Pancreas (tissue), 10 donors: ENCODE measurements around the gene FARS2. TPM values are rescaled to one million over a fixed set of nuclear protein-coding genes. Genes with fewer than 3 reads are reported as not detected.

Source experiments
- ATAC-seq, 4 donors: fragments of 200-7000 bp; cut with Tn5 transposase; one replicate each; pipeline versions ENCODE4 v1.8.0 to v1.9.1; 2020; ENCODE audit warnings: mild to moderate bottlenecking in 4 of 4, moderate library complexity in 4 of 4
- DNase-seq, 6 donors: peaks; one replicate each; pipeline ENCODE4 v3.0.0-alpha.2; 2020
- FAIRE-seq: peaks from 2 replicates; lab custom pipeline; 2012; peaks lifted over from hg19 to GRCh38; lab: Jason Lieb, UNC
- H3K27ac ChIP-seq, 4 donors: fragments of 200-600 bp; sonication (generic); 1 replicate in 3 of 4; 2 replicates in 1 of 4; pipeline versions ENCODE4 v1.5.0 to v1.8.0; 2020
- H3K27me3 ChIP-seq, 4 donors: fragments of 200-600 bp; one replicate each; pipeline ENCODE4 v1.8.0; 2021
- H3K36me3 ChIP-seq, 3 donors: fragments of 200-600 bp; sonication (generic) in 1 of 3; one replicate each; pipeline versions ENCODE4 v1.5.0 to v1.8.0; 2020 to 2021
- H3K4me1 ChIP-seq, 3 donors: fragments of 200-600 bp; one replicate each; pipeline ENCODE4 v1.8.0; 2021
- H3K4me3 ChIP-seq, 4 donors: fragments of 200-600 bp; sonication (generic) in 2 of 4; one replicate each; pipeline versions ENCODE4 v1.5.0 to v1.8.0; 2020 to 2021
- H3K9me3 ChIP-seq, 4 donors: fragments of 200-600 bp; one replicate each; pipeline ENCODE4 v1.8.0; 2021
- WGBS, 2 donors: extraction: QIAGEN DNeasy Blood & Tissue Kit; methylation state at CpG; one replicate each; pipeline ENCODE4 v1.1.7; 2013; 5-methylcytosine and 5-hydroxymethylcytosine counted together
- intact Hi-C, 3 donors: fragments of 100-400 bp; cut with DNase I; formaldehyde crosslinking; loops; one replicate each; pipeline versions ENCODE4 v1.11.1 to v1.14.2; 2022
- polyA plus RNA-seq, 2 donors: library from polyadenylated mRNA; stranded (reverse); fragments of 200-250 nt; gene quantifications; one replicate each; pipeline ENCODE4 v1.2.3, GENCODE V29; 2013
- total RNA-seq, 6 donors: library from RNA; stranded (reverse); fragmentation: NEBNext Ultra II Directional in 4 of 6; extraction: Animal tissue kit (Norgen Biotek cat#: 25700) in 4 of 6; gene quantifications; one replicate each; pipeline versions ENCODE4 v1.2.1 to v1.2.4, GENCODE V29; 2021 to 2023
- TF ChIP-seq, protein P1 (sequence below), 4 donors: fragments of 200-600 bp; sonication (generic) in 3 of 4; IDR thresholded peaks; one replicate each; pipeline versions ENCODE4 v1.5.0 to v1.8.0; 2021; ENCODE audit warnings: antibody characterized with exemption in 4 of 4
- donor health status: healthy with polysubstance abuse.
- donor health status: DM: no; HTN: no; CAD: no; lungs with moderate emphysema.
- donor health status: DM: no; HTN: no; CAD: no.
- donor health status: control.
- donor health status: control.
- donor health status: Bipolar disorder and iron deficiency.
- donor health status: DM: yes; HTN: yes; CAD: no.
- donor health status: DM: no; HTN: no; CAD: no.
- donor health status: DM: no; HTN: no; CAD: no.
- donor health status: DM: yes; HTN: yes; CAD: no.

Gene FARS2
- total and polyA plus RNA-seq, 8 donors, result 4.1 to 10.3 (median 7.5) TPM

DNA sequence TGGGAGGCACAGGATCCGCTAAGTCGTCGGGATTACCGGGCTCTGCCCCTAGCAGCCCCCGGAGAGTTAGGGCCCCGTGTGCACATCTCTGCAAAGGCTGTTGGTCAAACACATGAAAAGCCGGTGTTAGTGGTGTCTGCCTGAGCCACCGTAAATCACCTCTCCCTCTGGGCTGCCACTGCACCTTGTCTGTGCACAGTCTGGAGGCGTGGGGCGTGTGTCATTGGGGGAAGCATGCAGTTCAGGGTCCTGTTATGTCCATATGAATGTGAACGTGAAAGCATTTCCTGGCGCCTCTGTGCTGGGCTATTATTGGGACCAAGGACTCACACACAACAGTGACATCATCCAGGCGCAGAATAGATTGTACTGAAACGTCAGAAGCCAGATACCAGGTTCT is 439.9 kb downstream of the FARS2 start:
- TF ChIP-seq, protein P1, sequence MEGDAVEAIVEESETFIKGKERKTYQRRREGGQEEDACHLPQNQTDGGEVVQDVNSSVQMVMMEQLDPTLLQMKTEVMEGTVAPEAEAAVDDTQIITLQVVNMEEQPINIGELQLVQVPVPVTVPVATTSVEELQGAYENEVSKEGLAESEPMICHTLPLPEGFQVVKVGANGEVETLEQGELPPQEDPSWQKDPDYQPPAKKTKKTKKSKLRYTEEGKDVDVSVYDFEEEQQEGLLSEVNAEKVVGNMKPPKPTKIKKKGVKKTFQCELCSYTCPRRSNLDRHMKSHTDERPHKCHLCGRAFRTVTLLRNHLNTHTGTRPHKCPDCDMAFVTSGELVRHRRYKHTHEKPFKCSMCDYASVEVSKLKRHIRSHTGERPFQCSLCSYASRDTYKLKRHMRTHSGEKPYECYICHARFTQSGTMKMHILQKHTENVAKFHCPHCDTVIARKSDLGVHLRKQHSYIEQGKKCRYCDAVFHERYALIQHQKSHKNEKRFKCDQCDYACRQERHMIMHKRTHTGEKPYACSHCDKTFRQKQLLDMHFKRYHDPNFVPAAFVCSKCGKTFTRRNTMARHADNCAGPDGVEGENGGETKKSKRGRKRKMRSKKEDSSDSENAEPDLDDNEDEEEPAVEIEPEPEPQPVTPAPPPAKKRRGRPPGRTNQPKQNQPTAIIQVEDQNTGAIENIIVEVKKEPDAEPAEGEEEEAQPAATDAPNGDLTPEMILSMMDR (IDR thresholded peaks at IDR 0.05), result no peak
- Histone ChIP-seq H3K9me3 (no peaks in the 10 kb centered on the region), H3K4me1 (no peaks in the 10 kb centered on the region), H3K4me3 (no peak overlapping the region), H3K36me3 (no peaks in the 10 kb centered on the region), H3K27me3 (no peaks in the 10 kb centered on the region), H3K27ac (no peak overlapping the region)
- no peak for FAIRE-seq
- ATAC-seq, result no peak
- intact Hi-C loops, result no loop called here
- DNase-seq, result no peak
- WGBS, 2 donors, result 92 to 93% methylated on average over 14 of the region's 14 CpGs

DNA sequence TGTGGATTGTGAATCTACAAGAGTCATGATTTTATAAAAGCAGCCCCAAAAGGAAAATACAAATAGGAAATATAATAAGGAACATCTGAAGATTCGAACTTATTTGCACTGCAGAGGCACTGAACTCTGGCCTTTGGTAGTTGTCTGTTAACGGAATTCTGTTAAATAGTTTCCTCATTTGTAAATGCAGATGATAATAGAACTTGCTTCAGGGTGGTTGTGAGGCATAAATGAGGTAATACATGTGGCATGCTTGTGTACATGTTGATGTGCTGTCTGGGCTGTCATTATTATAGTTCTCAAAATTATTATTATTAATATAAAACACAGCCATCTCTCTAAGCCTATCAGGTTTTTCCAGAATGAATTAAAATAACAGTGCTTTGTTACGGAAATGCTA is 443.4 kb downstream of the FARS2 start:
- 92% methylated on average over 3 of the region's 3 CpGs for WGBS, 2 donors
- FAIRE-seq, result no peak

DNA sequence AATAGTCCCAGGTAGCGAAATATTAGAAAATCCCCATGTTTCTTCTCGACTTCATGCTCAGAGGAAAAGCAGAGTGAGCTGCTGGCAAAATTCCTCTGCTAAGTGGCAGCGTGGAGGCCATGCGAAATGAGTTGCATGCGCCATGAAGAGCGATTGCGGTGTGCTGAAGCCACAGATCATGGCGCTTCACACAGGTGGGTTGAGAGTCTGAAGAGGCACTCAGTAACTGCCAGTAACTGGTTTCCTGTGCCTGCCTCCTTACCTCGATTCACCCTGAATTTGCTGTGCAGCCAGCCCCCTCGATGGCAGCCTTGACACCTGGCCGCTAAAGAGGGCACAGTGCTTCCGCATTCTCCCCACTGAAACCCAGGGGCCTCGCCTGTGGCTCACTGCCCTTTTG is 443.9 kb downstream of the FARS2 start:
- 95 to 96% methylated on average over 13 of the region's 13 CpGs for WGBS, 2 donors
- no peak for DNase-seq
- intact Hi-C loops, result no loop called here
- no peak for ATAC-seq
- H3K27ac ChIP-seq, result no peak overlapping the region
- H3K9me3 ChIP-seq, result no peaks in the 10 kb centered on the region
- H3K4me3 ChIP-seq, result no peak overlapping the region
- FAIRE-seq, result no peak
- TF ChIP-seq, protein P1 (IDR thresholded peaks at IDR 0.05), result no peak
- no peaks in the 10 kb centered on the region for H3K27me3 ChIP-seq
- H3K4me1 ChIP-seq, result no peaks in the 10 kb centered on the region
- no peaks in the 10 kb centered on the region for H3K36me3 ChIP-seq

More for the DNA sequence above, 443.4 kb downstream of the FARS2 start:
- Histone ChIP-seq H3K27me3 (no peaks in the 10 kb centered on the region), H3K4me1 (no peaks in the 10 kb centered on the region), H3K9me3 (no peaks in the 10 kb centered on the region), H3K4me3 (no peak overlapping the region), H3K27ac (no peak overlapping the region), H3K36me3 (no peaks in the 10 kb centered on the region)
- TF ChIP-seq, protein P1 (IDR thresholded peaks at IDR 0.05), result no peak
- intact Hi-C loops, result no loop called here
- ATAC-seq, result no peak
- no peak for DNase-seq

DNA sequence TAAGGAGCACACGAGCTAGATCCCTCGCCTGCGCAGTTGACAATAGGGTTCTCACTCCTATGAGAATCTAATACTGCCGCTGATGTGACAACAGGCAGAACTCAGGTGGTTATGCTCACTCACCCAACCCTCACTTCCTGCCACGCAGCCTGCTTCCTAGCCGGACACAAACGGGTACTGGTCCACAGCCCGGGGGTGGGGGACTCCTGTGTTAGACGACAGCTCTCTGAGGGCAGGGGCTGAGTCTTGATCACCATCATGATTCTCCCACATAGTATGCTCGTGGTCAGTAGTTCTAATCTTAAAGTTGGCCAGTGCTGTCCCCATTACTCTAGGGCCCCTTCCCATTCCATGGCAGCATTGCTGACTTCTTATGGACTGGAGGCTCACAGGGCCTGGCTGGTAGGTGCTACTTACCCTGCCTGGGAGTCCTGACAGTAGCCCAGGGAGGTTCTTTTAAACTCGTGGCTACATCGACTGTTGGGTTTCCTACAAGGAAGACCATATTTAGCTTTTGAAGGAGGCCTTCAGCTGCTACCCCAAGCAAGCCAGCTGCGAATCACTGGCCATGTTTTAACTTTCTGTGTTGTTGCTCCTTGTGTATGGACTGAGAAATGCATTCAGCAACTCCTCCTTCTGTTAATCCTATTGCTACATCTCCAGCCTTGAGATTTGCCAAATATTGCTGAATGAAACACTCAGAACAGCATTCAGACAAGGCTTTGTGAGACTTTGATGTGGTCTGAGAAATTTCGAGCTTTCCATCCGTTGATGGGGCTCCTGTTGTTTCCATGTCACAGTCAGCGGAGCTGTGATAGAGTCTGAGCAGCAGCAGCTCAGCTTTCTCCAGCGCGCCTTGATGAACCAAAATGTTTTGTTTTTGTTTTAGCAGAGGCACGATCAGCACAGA is 445.1 kb downstream of the FARS2 start:
- Histone ChIP-seq H3K9me3 (no peaks in the 10 kb centered on the region), H3K4me3 (no peak overlapping the region), H3K36me3 (no peaks in the 10 kb centered on the region), H3K27me3 (no peaks in the 10 kb centered on the region), H3K4me1 (no peaks in the 10 kb centered on the region), H3K27ac (no peak overlapping the region)
- 90% methylated on average over 19 of the region's 19 CpGs for WGBS, 2 donors
- intact Hi-C loops, result no loop called here
- ATAC-seq, result no peak
- DNase-seq, result no peak
- FAIRE-seq, result no peak
- TF ChIP-seq, protein P1 (IDR thresholded peaks at IDR 0.05), result no peak
